ENCODE measurements around the gene JAKMIP3. TPM values are rescaled to one million over a fixed set of nuclear protein-coding genes. Genes with fewer than 3 reads are reported as not detected.

Gene JAKMIP3
- total RNA-seq, 1 donor = 0.36 TPM

DNA sequence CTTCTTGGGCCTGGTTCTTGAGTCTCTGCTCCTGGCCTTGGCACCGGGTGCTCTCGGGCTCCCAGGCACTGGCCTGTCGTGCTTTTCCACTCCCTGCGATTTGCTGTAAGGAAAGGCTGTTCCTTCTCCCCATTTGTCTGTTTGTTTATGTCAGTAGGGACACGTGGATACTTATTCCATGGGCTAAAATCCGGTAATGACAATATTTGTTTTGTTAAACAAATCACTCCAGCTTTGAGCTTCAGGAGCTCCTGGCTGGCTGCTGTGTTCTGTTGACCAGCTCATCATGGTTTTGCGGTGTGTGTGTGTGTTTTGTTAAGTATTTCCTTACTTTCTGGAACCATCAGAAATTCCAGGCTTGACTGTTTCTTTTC lies 17.5 kb upstream of the JAKMIP3 start:
- Histone ChIP-seq H3K9me3 (ENCODE audit: low read depth, low read length) (peaks cover 7% of the 10 kb centered on the region), H3K4me3 (ENCODE audit: insufficient read depth, low read length) (no peak overlapping the region), H4K20me1 (ENCODE audit: insufficient read depth, low read length) (no peaks in the 10 kb centered on the region), H3K27ac (ENCODE audit: low read depth, low read length) (no peak overlapping the region), H3K36me3 (ENCODE audit: insufficient read depth, low read length) (no peaks in the 10 kb centered on the region), H2AFZ (ENCODE audit: low read length) (no peak overlapping the region), H3K79me2 (ENCODE audit: insufficient read depth, low read length) (no peaks in the 10 kb centered on the region), H3K27me3 (ENCODE audit: insufficient read depth, low read length) (peaks cover 11% of the 10 kb centered on the region), H3K4me1 (ENCODE audit: insufficient read depth, low read length) (no peaks in the 10 kb centered on the region), H3K4me2 (ENCODE audit: insufficient read depth, low read length) (no peak overlapping the region)
- no peak for DNase-seq (ENCODE audit: insufficient read length, low spot score, missing footprints)
- TF ChIP-seq, protein P1, sequence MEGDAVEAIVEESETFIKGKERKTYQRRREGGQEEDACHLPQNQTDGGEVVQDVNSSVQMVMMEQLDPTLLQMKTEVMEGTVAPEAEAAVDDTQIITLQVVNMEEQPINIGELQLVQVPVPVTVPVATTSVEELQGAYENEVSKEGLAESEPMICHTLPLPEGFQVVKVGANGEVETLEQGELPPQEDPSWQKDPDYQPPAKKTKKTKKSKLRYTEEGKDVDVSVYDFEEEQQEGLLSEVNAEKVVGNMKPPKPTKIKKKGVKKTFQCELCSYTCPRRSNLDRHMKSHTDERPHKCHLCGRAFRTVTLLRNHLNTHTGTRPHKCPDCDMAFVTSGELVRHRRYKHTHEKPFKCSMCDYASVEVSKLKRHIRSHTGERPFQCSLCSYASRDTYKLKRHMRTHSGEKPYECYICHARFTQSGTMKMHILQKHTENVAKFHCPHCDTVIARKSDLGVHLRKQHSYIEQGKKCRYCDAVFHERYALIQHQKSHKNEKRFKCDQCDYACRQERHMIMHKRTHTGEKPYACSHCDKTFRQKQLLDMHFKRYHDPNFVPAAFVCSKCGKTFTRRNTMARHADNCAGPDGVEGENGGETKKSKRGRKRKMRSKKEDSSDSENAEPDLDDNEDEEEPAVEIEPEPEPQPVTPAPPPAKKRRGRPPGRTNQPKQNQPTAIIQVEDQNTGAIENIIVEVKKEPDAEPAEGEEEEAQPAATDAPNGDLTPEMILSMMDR (IDR thresholded peaks at IDR 0.05; ENCODE audit: extremely low read depth, low read depth, low read length) = no peak

DNA sequence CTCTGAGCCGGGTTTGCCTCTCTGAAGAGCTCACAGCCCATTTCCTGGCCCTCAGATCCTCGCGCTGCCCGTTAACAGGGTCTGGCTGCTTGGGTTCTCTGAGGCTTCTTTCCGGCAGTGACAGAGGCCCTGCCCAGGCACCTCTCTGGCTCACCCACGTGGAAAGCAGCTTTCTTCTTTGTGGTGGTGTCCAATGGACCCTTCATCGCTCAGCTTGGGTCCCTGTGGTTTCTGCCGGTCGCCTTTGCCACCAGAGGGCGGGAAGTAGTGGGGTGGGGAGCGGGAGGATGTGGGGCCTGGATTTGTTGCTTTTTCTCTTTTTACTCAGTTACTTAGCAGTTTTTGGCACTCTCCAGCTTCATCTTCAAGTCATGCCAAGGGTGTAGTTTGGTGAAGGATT lies 15.6 kb upstream of the JAKMIP3 start:
- Histone ChIP-seq H3K9me3 (ENCODE audit: low read depth, low read length) (peaks cover 9% of the 10 kb centered on the region), H3K4me3 (ENCODE audit: insufficient read depth, low read length) (no peak overlapping the region), H3K36me3 (ENCODE audit: insufficient read depth, low read length) (no peaks in the 10 kb centered on the region), H3K27me3 (ENCODE audit: insufficient read depth, low read length) (no peaks in the 10 kb centered on the region), H3K79me2 (ENCODE audit: insufficient read depth, low read length) (no peaks in the 10 kb centered on the region), H3K4me1 (ENCODE audit: insufficient read depth, low read length) (no peaks in the 10 kb centered on the region), H2AFZ (ENCODE audit: low read length) (no peak overlapping the region), H4K20me1 (ENCODE audit: insufficient read depth, low read length) (no peaks in the 10 kb centered on the region), H3K4me2 (ENCODE audit: insufficient read depth, low read length) (no peak overlapping the region), H3K27ac (ENCODE audit: low read depth, low read length) (no peak overlapping the region)
- TF ChIP-seq, protein P1 (IDR thresholded peaks at IDR 0.05; ENCODE audit: extremely low read depth, low read depth, low read length) = no peak
- DNase-seq (ENCODE audit: insufficient read length, low spot score, missing footprints) = peak; percentile 74

DNA sequence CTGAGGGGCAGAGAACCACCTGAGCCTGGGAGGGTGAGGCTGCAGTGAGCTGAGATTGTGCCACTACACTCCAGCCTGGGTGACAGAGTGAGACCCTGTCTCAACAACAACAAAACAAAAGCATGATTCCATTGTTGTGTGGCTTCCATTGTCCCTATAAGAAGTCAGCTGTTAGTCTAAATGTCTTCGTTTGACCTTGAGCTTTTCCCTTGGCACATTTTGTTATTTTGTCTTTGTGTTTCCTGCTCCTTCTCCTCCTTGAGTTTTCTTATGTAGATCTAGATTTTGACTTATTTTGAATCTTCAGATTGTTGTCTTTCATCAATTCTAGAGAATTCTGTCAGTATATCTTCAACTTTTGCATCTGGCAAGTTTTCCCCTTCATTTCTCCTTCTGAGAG lies 13.6 kb upstream of the JAKMIP3 start:
- no peak for DNase-seq (ENCODE audit: insufficient read length, low spot score, missing footprints)
- Histone ChIP-seq H3K4me3 (ENCODE audit: insufficient read depth, low read length) (no peak overlapping the region), H3K36me3 (ENCODE audit: insufficient read depth, low read length) (no peaks in the 10 kb centered on the region), H4K20me1 (ENCODE audit: insufficient read depth, low read length) (no peaks in the 10 kb centered on the region), H3K4me2 (ENCODE audit: insufficient read depth, low read length) (no peak overlapping the region), H3K27me3 (ENCODE audit: insufficient read depth, low read length) (no peaks in the 10 kb centered on the region), H2AFZ (ENCODE audit: low read length) (no peak overlapping the region), H3K27ac (ENCODE audit: low read depth, low read length) (no peak overlapping the region), H3K9me3 (ENCODE audit: low read depth, low read length) (peaks cover 9% of the 10 kb centered on the region), H3K4me1 (ENCODE audit: insufficient read depth, low read length) (no peaks in the 10 kb centered on the region), H3K79me2 (ENCODE audit: insufficient read depth, low read length) (no peaks in the 10 kb centered on the region)
- TF ChIP-seq, protein P1 (IDR thresholded peaks at IDR 0.05; ENCODE audit: extremely low read depth, low read depth, low read length) = no peak

DNA sequence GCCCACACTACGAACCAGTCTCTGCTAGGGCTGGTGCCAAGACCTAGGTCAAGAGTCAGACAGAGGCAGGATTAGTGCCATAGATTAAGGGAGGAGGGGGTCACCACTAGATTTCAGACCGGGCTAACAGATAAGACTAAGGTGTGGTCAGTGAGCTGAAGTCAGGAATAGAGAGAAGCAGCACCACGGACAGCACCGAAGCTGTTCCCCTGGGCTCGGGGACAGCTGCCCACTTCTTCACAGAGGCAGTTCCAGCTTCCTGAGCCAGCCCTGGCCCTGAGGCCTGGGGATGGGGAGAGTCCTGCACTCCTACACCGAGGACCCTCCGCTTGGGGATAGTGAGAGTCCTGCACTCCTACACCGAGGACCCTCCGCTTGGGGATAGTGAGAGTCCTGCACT lies 11.2 kb upstream of the JAKMIP3 start:
- peaks cover 9% of the 10 kb centered on the region for H3K9me3 ChIP-seq (ENCODE audit: low read depth, low read length)
- no peaks in the 10 kb centered on the region for H3K79me2 ChIP-seq (ENCODE audit: insufficient read depth, low read length)
- H3K27ac ChIP-seq (ENCODE audit: low read depth, low read length) = no peak overlapping the region
- no peaks in the 10 kb centered on the region for H3K36me3 ChIP-seq (ENCODE audit: insufficient read depth, low read length)
- H3K4me3 ChIP-seq (ENCODE audit: insufficient read depth, low read length) = no peak overlapping the region
- H3K27me3 ChIP-seq (ENCODE audit: insufficient read depth, low read length) = no peaks in the 10 kb centered on the region
- DNase-seq (ENCODE audit: insufficient read length, low spot score, missing footprints) = no peak
- no peaks in the 10 kb centered on the region for H4K20me1 ChIP-seq (ENCODE audit: insufficient read depth, low read length)
- H3K4me1 ChIP-seq (ENCODE audit: insufficient read depth, low read length) = no peaks in the 10 kb centered on the region
- H3K4me2 ChIP-seq (ENCODE audit: insufficient read depth, low read length) = no peak overlapping the region
- no peak overlapping the region for H2AFZ ChIP-seq (ENCODE audit: low read length)
- TF ChIP-seq, protein P1 (IDR thresholded peaks at IDR 0.05; ENCODE audit: extremely low read depth, low read depth, low read length) = no peak

Measured in osteoblast (primary cell).